Type B pancreatic cell (in vitro differentiated cells): ENCODE data around the gene PPIA. TPM values are rescaled to one million over a fixed set of nuclear protein-coding genes. Genes with fewer than 3 reads are reported as not detected.
"Not testable (repeated sequence)": the region's sequence is repeated elsewhere in the genome, so short reads cannot be mapped to it uniquely, and the experiment has no call there.

ENCODE experiments used
- DNase-seq: peaks from one replicate; pipeline ENCODE4 v3.0.0; 2021; ENCODE audit warnings: mixed read lengths; ENCODE audit not compliant: unreplicated experiment; ENCODE audit errors: extremely low spot score
- H3K27ac Mint-ChIP-seq: 2 replicates; pipeline ENCODE4 v1.8.0; 2021; ENCODE audit warnings: mild to moderate bottlenecking, mixed read lengths
- H3K27me3 Mint-ChIP-seq: 2 replicates; pipeline ENCODE4 v1.8.0; 2021; ENCODE audit warnings: mixed read lengths
- H3K36me3 Mint-ChIP-seq: 2 replicates; pipeline ENCODE4 v1.8.0; 2021; ENCODE audit warnings: mixed read lengths
- H3K4me1 Mint-ChIP-seq: one replicate; pipeline ENCODE4 v1.8.0; 2021; ENCODE audit warnings: mixed read lengths; ENCODE audit not compliant: unreplicated experiment
- H3K4me3 Mint-ChIP-seq: 2 replicates; pipeline ENCODE4 v1.8.0; 2021; ENCODE audit warnings: mild to moderate bottlenecking, mixed read lengths
- H3K9me3 Mint-ChIP-seq: 2 replicates; pipeline ENCODE4 v1.8.0; 2021; ENCODE audit warnings: mixed read lengths
- CTCF ChIP-seq: fragments of 200-600 bp; sonication (generic); conservative IDR thresholded peaks from 2 replicates; pipeline ENCODE4 v1.5.0; 2021; ENCODE audit warnings: antibody characterized with exemption, mild to moderate bottlenecking
- total RNA-seq: library from RNA; stranded (reverse); gene quantifications from 2 replicates; pipeline ENCODE4 v1.2.1, GENCODE V29; 2021; ENCODE audit warnings: low replicate concordance

Gene PPIA
- total RNA-seq, 1 donor from 2014 or later = 1,469 TPM

GRCh38 chr7:44775383-44776107 lies 20.9 kb upstream of the PPIA start:
- H3K36me3 Mint-ChIP-seq = no peaks in the 10 kb centered on the region
- TF ChIP-seq CTCF = no peak
- H3K27me3 Mint-ChIP-seq = no peaks in the 10 kb centered on the region
- no peaks in the 10 kb centered on the region for H3K9me3 Mint-ChIP-seq
- H3K4me1 Mint-ChIP-seq = no peaks in the 10 kb centered on the region
- DNase-seq = no peak
- H3K4me3 Mint-ChIP-seq = no peak overlapping the region
- H3K27ac Mint-ChIP-seq = no peak overlapping the region

- no peaks in the 10 kb centered on the region for H3K27me3 Mint-ChIP-seq
- H3K9me3 Mint-ChIP-seq = no peaks in the 10 kb centered on the region
- no peak overlapping the region for H3K27ac Mint-ChIP-seq
- no peak overlapping the region for H3K4me3 Mint-ChIP-seq
- no peaks in the 10 kb centered on the region for H3K4me1 Mint-ChIP-seq
- TF ChIP-seq CTCF = no peak
- DNase-seq = no peak
- H3K36me3 Mint-ChIP-seq = no peaks in the 10 kb centered on the region
Measured at GRCh38 chr7:44776211-44776610, 20.3 kb upstream of the PPIA start.

- no peak overlapping the region for H3K27ac Mint-ChIP-seq
- H3K27me3 Mint-ChIP-seq = no peaks in the 10 kb centered on the region
- TF ChIP-seq CTCF = no peak
- H3K36me3 Mint-ChIP-seq = peaks cover 4% of the 10 kb centered on the region
- no peak overlapping the region for H3K4me3 Mint-ChIP-seq
- peaks cover 5% of the 10 kb centered on the region for H3K9me3 Mint-ChIP-seq
- DNase-seq = no peak
- H3K4me1 Mint-ChIP-seq = no peaks in the 10 kb centered on the region
Measured at GRCh38 chr7:44782460-44782859, 14.0 kb upstream of the PPIA start.

GRCh38 chr7:44783407-44783806 lies 13.1 kb upstream of the PPIA start:
- Mint-ChIP-seq H3K4me1 (no peaks in the 10 kb centered on the region), H3K4me3 (no peak overlapping the region), H3K27me3 (no peaks in the 10 kb centered on the region), H3K27ac (no peak overlapping the region), H3K36me3 (peaks cover 4% of the 10 kb centered on the region), H3K9me3 (peaks cover 5% of the 10 kb centered on the region)
- TF ChIP-seq CTCF = no peak
- no peak for DNase-seq

GRCh38 chr7:44784364-44784763 lies 12.1 kb upstream of the PPIA start:
- Mint-ChIP-seq H3K9me3 (peaks cover 5% of the 10 kb centered on the region), H3K36me3 (peaks cover 4% of the 10 kb centered on the region), H3K4me3 (no peak overlapping the region), H3K27ac (no peak overlapping the region), H3K27me3 (no peaks in the 10 kb centered on the region), H3K4me1 (no peaks in the 10 kb centered on the region)
- no peak for DNase-seq
- no peak for TF ChIP-seq CTCF

- not testable (repeated sequence) for H3K9me3 Mint-ChIP-seq, H3K27ac Mint-ChIP-seq, DNase-seq, H3K36me3 Mint-ChIP-seq, H3K4me1 Mint-ChIP-seq, H3K27me3 Mint-ChIP-seq, H3K4me3 Mint-ChIP-seq
Measured at GRCh38 chr7:44785218-44785617, 11.3 kb upstream of the PPIA start.
